Islet of Langerhans (tissue), 1 donor: ENCODE measurements around the gene DUSP12.
"Not testable (repeated sequence)": the region's sequence is repeated elsewhere in the genome, so short reads cannot be mapped to it uniquely, and the experiment has no call there.

Experiments used
- FAIRE-seq: peaks from one replicate; lab custom pipeline; 2011; peaks lifted over from hg19 to GRCh38; lab: Jason Lieb, UNC

Gene DUSP12, protein sequence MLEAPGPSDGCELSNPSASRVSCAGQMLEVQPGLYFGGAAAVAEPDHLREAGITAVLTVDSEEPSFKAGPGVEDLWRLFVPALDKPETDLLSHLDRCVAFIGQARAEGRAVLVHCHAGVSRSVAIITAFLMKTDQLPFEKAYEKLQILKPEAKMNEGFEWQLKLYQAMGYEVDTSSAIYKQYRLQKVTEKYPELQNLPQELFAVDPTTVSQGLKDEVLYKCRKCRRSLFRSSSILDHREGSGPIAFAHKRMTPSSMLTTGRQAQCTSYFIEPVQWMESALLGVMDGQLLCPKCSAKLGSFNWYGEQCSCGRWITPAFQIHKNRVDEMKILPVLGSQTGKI

GRCh38 chr1:161749509-161750407 is at the start of gene DUSP12:
Gene DUSP12 (plus strand): TSS chr1:161749786. CDS start chr1:161749802, 16 bp downstream.
- peak; percentile 41 for FAIRE-seq

DNA sequence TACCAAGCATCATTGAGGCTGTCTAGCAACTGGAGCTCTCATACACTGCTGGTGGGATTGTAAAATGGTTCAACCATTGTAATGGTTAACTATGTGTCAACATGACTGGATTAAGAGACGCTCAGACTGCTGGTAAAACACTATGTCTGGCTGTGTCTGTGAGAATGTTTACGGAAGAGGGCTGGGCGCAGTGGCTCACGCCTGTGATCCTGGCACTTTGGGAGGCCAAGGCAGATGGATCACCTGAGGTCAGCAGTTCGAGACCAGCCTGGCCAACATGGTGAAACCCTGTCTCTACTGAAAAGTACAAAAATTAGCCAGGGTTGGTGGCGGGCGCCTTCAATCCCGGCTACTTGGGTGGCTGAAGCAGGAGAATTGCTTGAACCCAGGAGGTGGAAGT is 47.3 kb upstream of the DUSP12 start:
- FAIRE-seq = no peak

- FAIRE-seq = no peak
These were observed 44.0 kb upstream of the DUSP12 start for GRCh38 chr1:161705537-161705936.

GRCh38 chr1:161706113-161706481 is 43.5 kb upstream of the DUSP12 start:
- FAIRE-seq = no peak

DNA sequence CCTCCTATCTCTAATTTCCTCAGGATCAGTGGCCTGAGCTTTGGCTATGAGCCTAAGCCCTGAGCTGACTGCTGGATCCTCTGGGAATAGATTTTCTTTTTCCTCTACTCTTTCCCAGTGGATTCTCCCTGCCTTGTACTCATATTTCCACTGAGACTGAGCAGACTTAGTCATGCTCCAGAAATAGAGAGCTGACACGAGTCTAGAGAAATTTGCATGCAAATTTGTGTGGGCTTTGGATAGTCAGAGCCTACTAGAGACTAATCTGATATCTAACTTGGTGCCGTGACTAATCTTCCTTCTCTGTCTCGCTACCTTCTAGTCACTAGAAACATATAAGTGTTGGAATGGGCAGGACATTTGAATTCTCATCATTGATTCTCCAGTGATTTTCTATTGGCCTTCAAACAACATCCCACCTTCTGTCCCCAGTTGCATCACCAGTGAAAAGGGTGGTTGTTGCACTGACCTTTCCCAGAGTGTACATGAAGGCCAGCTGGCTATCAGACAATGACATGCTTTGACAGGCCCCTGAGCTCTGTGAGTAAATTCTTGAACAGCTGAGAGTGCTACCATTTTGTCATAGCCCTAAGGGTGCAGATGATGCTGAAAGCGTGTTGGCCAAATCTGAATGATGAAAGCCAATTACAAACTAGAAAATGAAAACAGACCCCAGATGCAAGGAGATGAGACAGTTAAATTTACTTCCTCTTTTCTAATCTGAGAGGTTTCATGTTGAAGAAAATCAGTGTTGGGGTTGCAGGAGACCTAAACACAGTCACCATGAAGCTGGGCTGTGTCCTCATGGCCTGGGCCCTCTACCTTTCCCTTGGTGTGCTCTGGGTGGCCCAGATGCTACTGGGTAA is 42.9 kb upstream of the DUSP12 start, which contains the start of gene FCRLA:
FCRLA (plus strand) TSS at position 748 of the 866 bp plus-strand sequence; CDS start at position 784, 36 bp downstream.
- no peak for FAIRE-seq

DNA sequence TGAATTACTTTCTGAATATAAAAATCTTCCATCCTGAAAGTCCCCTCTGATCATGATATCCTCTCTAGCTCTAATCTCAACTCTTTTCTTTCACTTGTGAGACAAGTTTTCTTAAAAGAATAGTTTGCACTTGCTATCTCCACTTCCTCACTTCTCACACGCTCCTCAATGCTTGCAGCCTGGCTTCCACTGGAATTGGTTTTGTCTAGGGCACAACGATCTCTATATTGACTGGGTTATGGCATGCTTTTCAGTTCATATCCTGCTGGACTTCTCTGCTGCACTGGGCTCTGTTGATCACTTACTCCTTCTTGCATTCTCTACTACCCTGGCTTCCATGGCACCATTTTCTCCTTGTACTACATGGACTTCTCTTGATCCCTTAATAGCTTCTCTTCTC is 42.1 kb upstream of the DUSP12 start:
- no peak for FAIRE-seq

DNA sequence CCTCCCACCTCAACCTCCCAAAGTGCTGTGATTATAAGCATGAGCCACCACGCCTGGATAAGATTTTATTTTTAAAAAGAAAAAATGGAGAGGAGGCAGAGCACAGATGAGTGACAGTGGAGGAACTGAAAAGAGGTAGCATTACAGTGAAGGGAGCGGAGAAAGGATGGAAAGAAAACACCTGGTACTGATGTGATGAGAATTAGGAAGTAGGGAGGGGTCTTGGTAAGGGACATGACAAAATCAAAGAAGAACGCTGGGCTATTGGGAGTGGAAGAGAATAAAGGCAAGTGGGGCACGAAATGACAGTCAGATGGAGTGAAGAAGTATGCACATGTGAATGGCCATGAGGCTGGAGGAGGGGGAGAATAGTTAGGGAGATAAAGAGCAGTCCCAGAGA is 40.2 kb upstream of the DUSP12 start:
- no peak for FAIRE-seq

GRCh38 chr1:161710560-161710959 is 39.0 kb upstream of the DUSP12 start:
- FAIRE-seq = no peak

DNA sequence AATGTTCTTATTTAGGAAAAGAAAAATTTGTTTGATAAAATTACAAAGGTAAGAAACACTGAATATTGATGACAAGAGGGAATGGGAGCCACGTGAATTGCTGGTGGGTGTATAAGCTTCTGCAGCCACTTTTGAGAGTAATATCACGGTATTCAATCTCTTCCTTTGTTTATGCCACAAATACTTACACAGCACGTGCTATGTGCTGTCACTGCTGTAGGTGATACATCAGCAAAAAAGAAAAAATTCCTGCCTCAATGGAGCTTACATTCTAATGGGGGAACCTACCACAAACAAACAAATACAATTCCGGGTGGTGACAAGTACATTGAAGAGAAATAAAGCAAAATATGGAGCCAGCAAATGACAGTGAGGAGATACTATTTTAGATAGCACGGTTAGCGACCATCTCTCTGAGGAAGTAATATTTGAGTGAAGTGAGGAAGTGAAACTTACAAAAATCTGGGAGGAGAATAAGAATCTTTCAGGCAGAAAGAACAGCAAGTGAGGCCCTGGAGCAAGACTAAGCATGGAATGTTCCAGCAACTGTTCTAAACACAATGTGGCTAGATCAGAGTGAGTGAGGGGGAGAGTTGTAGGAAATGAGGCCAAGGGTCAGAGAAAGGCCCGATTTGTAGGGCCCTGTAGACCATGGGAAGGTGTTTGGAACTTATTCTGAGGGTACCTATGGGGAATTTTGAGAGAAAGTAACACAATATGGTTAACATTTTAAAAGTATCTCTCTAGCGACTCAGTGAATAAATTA is 30.8 kb upstream of the DUSP12 start:
- no peak for FAIRE-seq

DNA sequence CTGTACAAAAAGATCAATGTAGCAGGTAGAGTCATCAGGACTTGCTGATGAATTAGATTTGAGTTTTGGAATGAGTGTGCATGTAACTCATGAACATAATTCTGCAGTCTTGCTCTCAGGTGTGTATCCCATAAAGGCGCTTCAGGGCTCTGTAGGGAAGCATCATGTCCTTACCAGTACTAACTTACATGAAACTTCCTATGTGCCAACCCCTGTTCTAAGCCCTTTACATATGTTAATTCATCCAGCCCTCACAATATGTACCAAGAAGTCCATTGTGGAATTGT is 30.3 kb upstream of the DUSP12 start:
- no peak for FAIRE-seq

DNA sequence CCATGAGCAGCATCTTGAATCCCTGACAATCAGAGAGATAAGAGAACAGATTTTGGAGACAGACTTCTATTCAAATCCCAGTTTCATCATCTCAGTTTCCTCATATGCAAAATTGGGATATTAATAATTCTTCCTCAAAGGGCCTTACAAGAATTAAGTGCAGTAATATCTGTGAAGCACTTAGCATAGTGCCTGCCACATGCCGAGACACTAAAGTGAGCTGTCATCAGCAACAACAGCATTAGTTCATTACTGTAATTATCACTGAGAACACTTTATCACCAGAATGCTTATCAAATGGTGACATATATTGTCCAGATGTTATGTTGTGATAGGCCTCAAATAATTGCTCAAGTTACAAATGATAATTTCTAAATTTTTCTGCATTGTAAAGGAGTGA is 29.2 kb upstream of the DUSP12 start:
- no peak for FAIRE-seq

DNA sequence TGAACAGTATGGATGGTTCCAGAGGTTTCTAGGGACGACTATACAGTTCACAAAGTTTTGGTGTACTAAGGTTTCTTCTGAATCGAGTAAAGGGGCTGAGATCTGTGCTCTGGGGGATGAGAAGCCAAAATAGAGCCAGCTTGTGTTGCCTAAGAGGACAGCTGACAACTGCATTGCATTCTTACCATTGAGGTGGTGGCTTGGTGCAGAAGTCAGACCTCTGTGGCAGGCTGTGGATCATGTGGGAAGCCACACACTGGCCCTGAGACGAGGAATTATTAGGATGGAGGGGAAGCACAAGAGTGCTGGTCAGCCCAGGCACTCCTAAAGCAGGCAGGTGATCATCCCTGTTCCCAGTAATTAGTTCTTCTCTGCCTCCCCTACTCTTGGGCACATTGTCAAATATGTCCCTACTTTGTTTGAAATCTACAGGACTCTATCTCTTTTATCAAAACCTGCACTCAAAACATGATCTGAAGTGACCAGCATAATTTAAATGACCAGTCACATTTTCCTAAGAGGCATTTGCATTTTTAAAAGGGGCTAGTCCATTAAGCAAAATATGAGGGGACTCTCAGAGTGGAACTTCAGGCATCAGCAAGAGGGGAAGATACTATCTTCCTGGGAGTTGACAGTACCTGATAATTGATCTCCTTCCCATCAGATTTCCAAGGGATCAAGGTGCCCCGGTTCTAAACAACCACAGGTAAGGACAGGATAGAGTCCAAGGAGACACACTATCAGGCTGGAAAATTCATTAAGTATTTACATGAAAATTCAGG is 28.4 kb upstream of the DUSP12 start, which contains the start of gene FCRLB:
FCRLB (plus strand) TSS at position 589 of the 782 bp plus-strand sequence. CDS start 1,129 bp downstream, outside the sequence.
- FAIRE-seq = no peak

- FAIRE-seq = no peak
These were observed 27.7 kb upstream of the DUSP12 start for GRCh38 chr1:161721738-161722343.

DNA sequence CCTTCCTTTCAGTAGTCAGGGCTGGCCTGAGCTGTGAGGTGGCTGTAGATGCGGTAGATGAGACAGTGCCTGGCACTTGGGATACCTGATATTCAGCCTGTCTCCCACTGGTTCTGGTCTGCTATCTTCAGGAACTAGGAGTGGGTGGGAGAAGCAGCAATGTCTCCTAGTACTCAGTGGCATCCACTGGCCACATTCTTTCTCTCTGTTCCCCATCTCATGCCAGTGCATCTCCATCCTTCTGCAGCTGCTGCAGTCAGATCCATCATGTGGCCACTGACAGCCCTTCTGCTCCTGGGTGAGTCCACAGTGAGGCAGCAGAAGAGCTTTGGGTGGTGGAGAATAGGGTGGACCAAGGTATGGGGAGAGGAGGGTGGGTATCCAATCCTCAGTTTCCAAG is 27.2 kb upstream of the DUSP12 start:
- FAIRE-seq = no peak

- FAIRE-seq = no peak
These were observed 26.0 kb upstream of the DUSP12 start for GRCh38 chr1:161723459-161724141.

GRCh38 chr1:161725258-161725907 is 24.2 kb upstream of the DUSP12 start:
- not testable (repeated sequence) for FAIRE-seq

DNA sequence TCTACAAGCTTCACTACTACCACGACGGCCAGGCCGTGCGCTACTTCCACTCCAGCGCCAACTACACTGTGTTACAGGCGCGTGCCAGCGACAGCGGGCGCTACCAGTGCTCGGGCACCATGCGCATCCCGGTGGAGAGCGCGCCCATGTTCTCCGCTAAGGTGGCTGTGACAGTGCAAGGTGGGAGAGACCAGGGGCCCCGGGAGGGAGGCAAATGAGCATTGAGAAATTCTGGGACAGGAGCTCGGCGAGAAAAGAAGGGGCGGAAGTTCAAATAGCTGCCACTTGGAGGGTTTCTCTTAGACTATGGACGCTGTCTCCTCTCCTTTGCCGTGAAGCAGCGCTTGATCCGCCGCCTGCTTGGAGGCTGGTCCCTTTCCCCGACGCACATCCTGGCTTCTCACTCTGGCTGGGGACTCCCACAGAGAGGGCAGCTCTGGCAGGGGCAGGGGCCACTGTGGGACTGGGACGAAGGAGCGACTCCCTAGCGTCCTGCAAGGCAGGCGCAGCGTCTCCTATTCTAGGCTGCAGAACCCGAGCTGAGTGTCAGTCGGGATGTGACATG is 23.6 kb upstream of the DUSP12 start:
- no peak for FAIRE-seq

- no peak for FAIRE-seq
These were observed 22.9 kb upstream of the DUSP12 start for GRCh38 chr1:161726473-161727255.
